ENCODE measurements around the gene STARD5.

DNA sequence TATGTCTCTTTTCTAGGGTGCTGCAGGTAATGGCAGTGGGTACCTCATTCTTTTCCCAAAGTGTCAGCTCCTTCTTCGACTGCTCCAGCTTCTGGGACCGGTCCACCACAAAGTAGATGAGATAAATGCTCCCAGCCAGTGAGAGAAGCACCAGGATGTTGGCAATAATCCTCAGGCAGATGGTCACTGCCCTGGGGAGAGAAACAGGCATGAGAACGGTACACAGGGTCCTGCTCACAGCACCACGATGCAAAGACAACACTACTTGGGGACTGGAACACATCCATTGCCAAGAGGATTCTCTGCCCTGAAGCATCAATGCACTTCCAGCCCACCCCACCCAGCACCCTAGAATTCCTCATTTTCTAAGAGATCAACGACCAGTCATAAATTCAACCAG lies 27.7 kb upstream of the STARD5 start:
- TF ChIP-seq, protein P1, sequence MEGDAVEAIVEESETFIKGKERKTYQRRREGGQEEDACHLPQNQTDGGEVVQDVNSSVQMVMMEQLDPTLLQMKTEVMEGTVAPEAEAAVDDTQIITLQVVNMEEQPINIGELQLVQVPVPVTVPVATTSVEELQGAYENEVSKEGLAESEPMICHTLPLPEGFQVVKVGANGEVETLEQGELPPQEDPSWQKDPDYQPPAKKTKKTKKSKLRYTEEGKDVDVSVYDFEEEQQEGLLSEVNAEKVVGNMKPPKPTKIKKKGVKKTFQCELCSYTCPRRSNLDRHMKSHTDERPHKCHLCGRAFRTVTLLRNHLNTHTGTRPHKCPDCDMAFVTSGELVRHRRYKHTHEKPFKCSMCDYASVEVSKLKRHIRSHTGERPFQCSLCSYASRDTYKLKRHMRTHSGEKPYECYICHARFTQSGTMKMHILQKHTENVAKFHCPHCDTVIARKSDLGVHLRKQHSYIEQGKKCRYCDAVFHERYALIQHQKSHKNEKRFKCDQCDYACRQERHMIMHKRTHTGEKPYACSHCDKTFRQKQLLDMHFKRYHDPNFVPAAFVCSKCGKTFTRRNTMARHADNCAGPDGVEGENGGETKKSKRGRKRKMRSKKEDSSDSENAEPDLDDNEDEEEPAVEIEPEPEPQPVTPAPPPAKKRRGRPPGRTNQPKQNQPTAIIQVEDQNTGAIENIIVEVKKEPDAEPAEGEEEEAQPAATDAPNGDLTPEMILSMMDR (IDR thresholded peaks at IDR 0.05), result no peak
- no peak for TF ChIP-seq EZH2 (IDR thresholded peaks at IDR 0.05)
- TF ChIP-seq EZH2phosphoT487 (IDR thresholded peaks at IDR 0.05), result no peak
